LHCN-M2 (cell line): ENCODE results near the gene CCDC148. TPM values are rescaled to one million over a fixed set of nuclear protein-coding genes. Genes with fewer than 3 reads are reported as not detected.
A peak's percentile ranks its signal among the peaks of the same experiment; 100 is the strongest.
"Not testable (repeated sequence)": the region's sequence is repeated elsewhere in the genome, so short reads cannot be mapped to it uniquely, and the experiment has no call there.

Experiments
- DNase-seq: peaks from one replicate; pipeline ENCODE4 v3.0.0-alpha.2; 2012; ENCODE audit warnings: low read depth
- total RNA-seq: library from RNA; depleted of rRNA; stranded (reverse); fragments of >200 nt; gene quantifications from 2 replicates; pipeline ENCODE4 v1.2.3, GENCODE V29; 2014

Gene CCDC148
- total RNA-seq, 1 experiment from 2014 or later = 0.29 TPM

GRCh38 chr2:158433716-158434115, 22.8 kb downstream of the CCDC148 start:
- DNase-seq = not testable (repeated sequence)

DNA sequence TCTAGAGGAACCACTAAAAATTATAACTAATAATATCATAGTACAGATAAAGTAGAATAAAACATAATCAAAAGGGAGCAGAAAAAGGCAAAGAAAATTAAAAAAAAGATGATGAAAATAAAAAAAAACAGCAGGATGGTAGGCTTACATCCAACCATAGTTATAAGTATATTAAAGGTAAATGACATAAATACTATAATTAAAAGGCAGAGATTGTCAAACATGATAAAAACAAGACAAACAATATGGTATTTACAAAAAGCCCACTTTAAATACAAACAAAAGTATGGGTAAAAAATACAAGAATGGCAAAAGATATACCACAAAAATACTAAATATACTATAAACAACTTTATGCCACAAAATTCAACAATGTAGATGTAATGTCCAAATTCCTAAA, 24.4 kb downstream of the CCDC148 start:
- no peak for DNase-seq

GRCh38 chr2:158414538-158414937, 42.0 kb downstream of the CCDC148 start:
- DNase-seq = peak; percentile 55

GRCh38 chr2:158413581-158413980, 43.0 kb downstream of the CCDC148 start:
- DNase-seq = no peak

- DNase-seq = no peak
Measured at GRCh38 chr2:158412206-158412605, 44.3 kb downstream of the CCDC148 start.

GRCh38 chr2:158411748-158412147, 44.8 kb downstream of the CCDC148 start:
- DNase-seq = no peak

DNA sequence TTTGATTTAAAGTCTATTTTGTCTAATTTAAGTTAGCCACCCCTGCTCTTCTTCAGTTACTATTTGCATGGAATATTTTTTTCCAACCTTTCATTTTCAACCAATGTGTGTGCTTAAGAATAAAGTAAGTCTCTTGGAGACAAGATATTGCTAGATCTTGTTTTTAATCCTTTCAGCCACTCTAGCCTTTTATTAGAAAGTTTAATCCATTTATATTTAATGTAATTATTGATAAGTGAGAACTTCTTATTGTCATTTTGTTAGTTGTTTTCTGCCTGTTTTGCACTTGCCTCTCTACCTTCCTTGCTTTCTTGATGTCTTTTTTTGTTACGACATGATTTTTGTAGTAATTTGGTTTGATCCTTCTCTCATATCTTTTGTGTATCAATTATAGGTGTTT, 46.4 kb downstream of the CCDC148 start:
- no peak for DNase-seq

DNA sequence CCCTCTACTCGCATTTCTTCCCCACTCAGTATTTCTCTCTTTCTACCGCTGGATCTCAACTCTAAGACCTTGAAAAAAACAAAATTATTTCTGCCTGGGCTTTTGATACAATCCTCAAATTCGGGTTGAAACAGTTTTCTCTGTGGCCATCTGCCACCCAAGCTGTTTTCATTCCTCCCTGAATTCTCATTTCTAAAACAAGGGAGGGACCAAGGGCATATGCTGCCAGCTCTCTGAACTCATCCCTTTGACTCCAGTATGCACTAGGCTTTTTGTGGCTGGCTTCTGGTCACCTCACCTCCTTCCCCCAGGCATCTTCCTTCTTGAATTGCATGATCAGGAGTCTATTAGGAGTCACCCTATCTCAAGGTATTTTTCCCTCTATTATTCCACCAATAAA, 49.5 kb downstream of the CCDC148 start:
- no peak for DNase-seq

GRCh38 chr2:158405341-158405740, 51.2 kb downstream of the CCDC148 start:
- DNase-seq = no peak

- DNase-seq = no peak
Measured at GRCh38 chr2:158403237-158403636, 53.3 kb downstream of the CCDC148 start.

DNA sequence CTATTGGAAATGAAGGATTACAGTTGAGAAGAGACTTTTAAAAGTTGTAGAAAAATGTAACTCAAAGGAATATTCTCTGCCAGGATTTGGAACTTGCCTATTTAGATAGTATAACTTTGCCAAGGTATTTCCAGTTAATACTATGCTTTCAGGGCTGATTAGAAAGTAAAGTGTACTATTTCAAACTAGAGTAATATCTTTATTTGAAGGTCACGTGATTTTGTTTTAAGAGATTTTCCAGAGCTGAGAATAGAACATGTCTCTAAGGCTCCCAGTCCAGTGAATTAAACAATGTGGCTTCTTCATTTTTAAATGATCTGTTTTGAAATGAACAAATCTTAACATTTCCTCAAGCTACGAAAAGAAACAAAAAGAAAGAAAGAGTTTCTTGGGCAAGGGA, 53.9 kb downstream of the CCDC148 start:
- no peak for DNase-seq

DNA sequence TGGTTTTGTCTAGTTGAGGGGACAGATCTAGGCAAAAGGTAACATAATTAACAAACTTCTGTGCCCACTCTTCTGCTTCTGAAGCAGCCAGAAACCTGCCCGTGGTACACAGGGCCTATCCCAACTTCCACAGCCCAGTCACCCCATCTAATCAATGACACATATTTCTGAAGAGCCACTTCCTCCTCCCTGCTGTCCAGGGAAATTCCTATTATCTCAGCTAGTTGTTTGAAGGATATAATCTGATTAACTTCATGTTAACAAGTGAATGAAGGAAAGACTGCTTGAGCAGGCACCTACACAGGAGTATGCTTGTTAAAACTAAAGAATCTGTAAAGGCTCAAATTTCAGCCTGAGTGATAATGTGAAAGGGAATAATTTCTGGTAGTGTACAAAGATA, 61.4 kb downstream of the CCDC148 start:
- no peak for DNase-seq

DNA sequence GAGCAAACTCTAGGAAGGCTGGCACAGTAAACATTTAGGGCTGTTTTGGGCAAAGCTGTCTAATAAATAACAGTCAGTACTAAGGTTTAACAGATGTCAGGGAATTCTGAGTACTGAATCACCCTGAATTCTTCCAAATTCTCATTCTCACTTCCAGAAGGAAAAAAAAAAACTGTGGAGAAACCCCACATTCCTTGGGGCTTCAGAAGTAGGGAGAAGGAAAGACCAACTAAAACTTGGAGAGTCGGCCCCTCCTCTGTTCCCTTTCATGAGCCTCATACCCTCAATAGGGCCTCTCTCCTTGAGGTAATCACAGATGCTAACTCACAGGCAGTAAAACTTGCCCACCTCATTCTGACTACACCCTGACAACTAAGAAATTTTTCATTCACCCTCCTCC, 62.1 kb downstream of the CCDC148 start:
- peak; percentile 29 for DNase-seq

DNA sequence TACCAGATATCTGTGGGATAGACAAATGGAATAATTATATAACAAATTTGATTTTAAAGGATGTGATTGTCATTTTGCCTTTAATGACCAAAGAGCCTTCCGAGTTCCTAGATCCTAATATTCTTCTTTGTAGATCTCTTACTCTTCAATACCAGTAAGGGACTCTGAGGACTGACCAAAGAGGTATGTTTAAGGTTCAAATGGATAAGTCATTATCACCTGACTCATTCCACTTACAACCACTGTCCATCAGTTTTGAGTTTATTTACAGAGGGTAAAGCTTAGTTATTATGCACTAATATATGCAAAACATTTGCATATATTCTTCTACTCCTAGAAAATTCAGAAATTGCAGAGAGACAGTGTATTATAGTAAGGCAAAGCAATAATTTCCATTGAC, 62.7 kb downstream of the CCDC148 start:
- no peak for DNase-seq

- no peak for DNase-seq
Measured at GRCh38 chr2:158392687-158393086, 63.9 kb downstream of the CCDC148 start.

DNA sequence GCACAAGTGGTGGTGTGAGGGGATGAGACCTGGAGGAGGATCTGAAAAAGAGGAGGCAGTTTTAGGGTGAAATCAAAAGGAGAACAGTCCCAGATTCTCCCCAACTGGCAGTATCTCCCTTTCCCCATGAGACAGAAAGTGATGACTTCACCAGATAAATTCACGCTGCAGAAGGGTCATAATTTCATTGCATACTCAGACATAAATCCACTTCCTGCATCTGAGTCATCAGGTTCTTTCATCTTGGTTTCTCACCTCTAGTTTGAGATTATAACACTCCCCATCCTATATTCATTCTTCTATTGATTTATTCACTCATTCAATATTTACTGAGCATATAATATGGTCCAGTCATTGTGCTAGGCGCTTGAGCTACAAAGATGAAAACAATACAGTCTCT, 64.7 kb downstream of the CCDC148 start:
- peak; percentile 36 for DNase-seq

DNA sequence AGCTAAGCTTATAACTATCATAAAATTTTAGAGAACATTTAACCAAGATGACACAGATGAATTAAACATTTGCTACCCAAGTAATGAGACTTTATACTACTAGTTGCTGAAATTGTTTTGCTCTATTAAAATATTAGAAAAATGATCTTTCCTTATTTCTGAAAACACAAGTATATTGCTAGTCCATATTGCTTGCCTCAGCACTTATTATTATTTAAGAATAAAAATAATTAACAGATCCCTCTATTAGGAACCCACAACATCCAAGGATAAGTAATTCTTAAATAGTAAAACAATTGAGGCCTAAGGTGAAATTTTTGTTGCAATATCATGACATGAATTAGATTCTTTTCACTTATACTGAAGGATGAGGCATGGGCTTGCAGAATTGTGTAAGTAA, 65.2 kb downstream of the CCDC148 start:
- no peak for DNase-seq

GRCh38 chr2:158388159-158388558, 68.4 kb downstream of the CCDC148 start:
- DNase-seq = no peak

DNA sequence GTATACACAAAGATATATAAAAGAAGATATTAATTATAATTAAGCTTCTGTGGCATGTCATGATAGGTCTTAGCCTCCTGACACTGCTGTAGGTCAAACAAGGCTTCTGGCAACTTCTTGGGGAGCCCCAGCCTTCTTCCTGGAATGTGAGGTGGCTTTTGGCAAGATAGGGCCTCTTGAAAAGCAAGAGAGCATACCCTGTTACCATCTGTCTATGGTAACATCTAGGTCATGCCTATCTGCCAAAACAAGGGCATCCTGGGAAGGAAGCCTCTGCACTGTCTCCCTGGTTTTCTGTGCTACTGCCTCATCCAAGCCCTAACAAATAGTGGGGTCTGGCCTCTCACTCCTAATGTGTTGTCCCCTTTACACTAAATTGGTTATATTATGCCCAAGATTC, 70.9 kb downstream of the CCDC148 start:
- no peak for DNase-seq

- no peak for DNase-seq
Measured at GRCh38 chr2:158381978-158382377, 74.6 kb downstream of the CCDC148 start.

GRCh38 chr2:158381205-158381604, 75.3 kb downstream of the CCDC148 start:
- DNase-seq = no peak

- no peak for DNase-seq
Measured at GRCh38 chr2:158380746-158381145, 75.8 kb downstream of the CCDC148 start.

- DNase-seq = no peak
Measured at GRCh38 chr2:158378926-158379325, 77.6 kb downstream of the CCDC148 start.

- no peak for DNase-seq
Measured at GRCh38 chr2:158366342-158366741, 90.2 kb downstream of the CCDC148 start.

GRCh38 chr2:158359846-158360245, 96.7 kb downstream of the CCDC148 start:
- no peak for DNase-seq
